ENCODE results near the gene ILF3. TPM values are rescaled to one million over a fixed set of nuclear protein-coding genes. Genes with fewer than 3 reads are reported as not detected.
A peak's percentile ranks its signal among the peaks of the same experiment; 100 is the strongest.

ILF3 gene
- total and polyA plus RNA-seq, 2 of the 13 experiments (the other 11 are each of a cell fraction or from before 2014, with no cell fraction given) = 120 to 173 TPM

- TF ChIP-seq ZNF646 (CRISPR knock-in tag; IDR thresholded peaks at IDR 0.05) (no peak), GLI4 (CRISPR knock-in tag; IDR thresholded peaks at IDR 0.05; ENCODE audit: borderline replicate concordance) (no peak), ZNF850 (CRISPR knock-in tag; conservative IDR thresholded peaks at IDR 0.05) (no peak), ZNF644 (CRISPR knock-in tag; IDR thresholded peaks at IDR 0.05; ENCODE audit: low read depth) (0 out of 2 replicates have a peak, but pooled peaks have one; percentile 23), U2AF2 (IDR thresholded peaks at IDR 0.05; ENCODE audit: low read depth, low read length) (no peak), SNAPC2 (CRISPR knock-in tag; IDR thresholded peaks at IDR 0.05) (0 out of 2 replicates have a peak, but pooled peaks have one; percentile 33), ZNF800 (CRISPR knock-in tag; IDR thresholded peaks at IDR 0.05) (no peak), ZNF441 (CRISPR knock-in tag; IDR thresholded peaks at IDR 0.05; ENCODE audit: borderline replicate concordance) (peak; percentile 89), ZNF704 (CRISPR knock-in tag; IDR thresholded peaks at IDR 0.05; ENCODE audit: borderline replicate concordance) (no peak), ZNF253 (CRISPR knock-in tag; IDR thresholded peaks at IDR 0.05; ENCODE audit: borderline replicate concordance) (no peak), TEAD3 (CRISPR knock-in tag; optimal IDR thresholded peaks at IDR 0.05; ENCODE audit: borderline replicate concordance) (peak; percentile 59), E2F2 (CRISPR knock-in tag; IDR thresholded peaks at IDR 0.05; ENCODE audit: borderline replicate concordance) (peak; percentile 56; the same call in 1 of the 2 replicates), HDAC1 (CRISPR knock-in tag; IDR thresholded peaks at IDR 0.05) (peak; percentile 94), SMAD3 (CRISPR knock-in tag; IDR thresholded peaks at IDR 0.05) (peak; percentile 95)
- TF ChIP-seq, protein P1, sequence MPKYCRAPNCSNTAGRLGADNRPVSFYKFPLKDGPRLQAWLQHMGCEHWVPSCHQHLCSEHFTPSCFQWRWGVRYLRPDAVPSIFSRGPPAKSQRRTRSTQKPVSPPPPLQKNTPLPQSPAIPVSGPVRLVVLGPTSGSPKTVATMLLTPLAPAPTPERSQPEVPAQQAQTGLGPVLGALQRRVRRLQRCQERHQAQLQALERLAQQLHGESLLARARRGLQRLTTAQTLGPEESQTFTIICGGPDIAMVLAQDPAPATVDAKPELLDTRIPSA (CRISPR knock-in tag; IDR thresholded peaks at IDR 0.05; ENCODE audit: borderline replicate concordance) = peak; percentile 88
Observed at GRCh38 chr19:10695401-10696398, 41.6 kb downstream of the ILF3 start (continued).

All from HepG2 (cell line).